ENCODE data around the gene EMD.
"Not testable (repeated sequence)": the region's sequence is repeated elsewhere in the genome, so short reads cannot be mapped to it uniquely, and the experiment has no call there.

Gene EMD

DNA sequence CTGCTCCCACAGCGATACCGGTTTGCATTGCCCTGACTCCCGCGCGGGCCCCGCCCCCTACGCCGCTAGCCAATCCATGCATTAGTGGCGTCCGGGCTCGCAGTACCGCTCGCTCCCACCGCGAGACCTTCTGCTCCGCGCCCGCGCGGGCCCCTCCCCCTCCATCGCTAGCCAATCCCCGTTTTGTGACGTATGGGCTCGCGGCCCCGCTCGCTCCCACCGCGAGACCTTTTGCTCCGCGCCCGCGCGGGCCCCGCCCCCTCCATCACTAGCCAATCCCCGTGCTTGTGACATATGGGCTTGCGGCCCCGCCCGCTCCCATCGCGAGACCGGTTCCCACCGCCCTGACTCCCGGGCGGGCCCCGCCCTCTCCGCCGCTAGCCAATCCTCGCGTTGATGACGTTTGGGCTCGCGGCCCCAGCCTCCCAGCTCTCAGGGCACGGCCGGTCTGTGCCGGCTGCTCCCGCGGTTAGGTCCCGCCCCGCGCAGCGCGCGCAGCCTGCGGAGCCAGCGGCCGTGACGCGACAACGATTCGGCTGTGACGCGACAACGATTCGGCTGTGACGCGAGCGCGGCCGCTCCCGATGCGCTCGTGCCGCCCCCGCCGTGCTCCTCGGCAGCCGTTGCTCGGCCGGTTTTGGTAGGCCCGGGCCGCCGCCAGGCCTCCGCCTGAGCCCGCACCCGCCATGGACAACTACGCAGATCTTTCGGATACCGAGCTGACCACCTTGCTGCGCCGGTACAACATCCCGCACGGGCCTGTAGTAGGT lies at the start of gene EMD:
EMD (plus strand) TSS at position 497 of the 770 bp plus-strand sequence; CDS start at position 687, 190 bp downstream.
- DNase-seq = peak; percentile 99

DNA sequence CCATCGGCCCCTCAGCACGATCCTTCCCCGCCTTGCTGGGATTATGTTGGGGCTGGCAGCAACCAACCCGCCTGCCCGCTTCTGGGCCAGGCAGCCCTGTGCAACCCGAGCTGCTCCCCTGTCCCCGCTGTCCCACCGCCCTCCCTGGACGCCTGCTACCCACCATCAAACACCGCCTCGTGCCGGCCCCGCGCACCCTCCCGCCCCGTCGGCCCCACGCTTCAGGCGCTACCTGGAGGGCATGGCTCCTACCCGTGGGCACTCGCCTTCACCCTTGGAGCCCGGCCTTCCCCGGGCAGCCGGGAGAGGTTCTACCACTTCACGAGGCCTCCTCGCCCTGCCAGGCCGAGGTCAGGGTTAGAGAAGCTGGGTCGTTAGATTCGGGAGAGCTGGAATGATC lies 46.5 kb upstream of the EMD start:
- no peak for DNase-seq

- no peak for DNase-seq
Measured at GRCh38 chrX:154333116-154333515, 46.0 kb upstream of the EMD start.

DNA sequence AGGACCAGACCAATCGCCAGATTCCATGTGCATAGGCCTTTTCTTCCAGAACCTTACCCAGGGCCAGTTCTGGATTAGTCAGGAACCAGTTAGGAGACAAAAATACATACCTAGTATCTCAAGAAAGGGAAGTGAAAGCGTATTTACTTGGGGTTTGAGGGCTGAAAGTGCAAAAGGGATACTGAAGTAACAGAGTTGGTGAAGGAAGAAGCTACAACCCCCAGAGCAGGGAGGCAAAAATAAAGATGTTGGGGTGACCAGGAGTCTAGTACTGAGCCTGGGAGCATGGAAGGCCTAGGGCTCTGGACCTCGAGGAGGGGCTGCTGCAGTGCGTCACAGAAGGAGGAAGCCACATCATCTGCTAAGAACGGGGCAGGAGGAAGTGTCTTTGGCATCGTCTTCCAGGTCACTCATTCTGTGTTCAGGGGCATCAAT lies 45.2 kb upstream of the EMD start:
- no peak for DNase-seq

DNA sequence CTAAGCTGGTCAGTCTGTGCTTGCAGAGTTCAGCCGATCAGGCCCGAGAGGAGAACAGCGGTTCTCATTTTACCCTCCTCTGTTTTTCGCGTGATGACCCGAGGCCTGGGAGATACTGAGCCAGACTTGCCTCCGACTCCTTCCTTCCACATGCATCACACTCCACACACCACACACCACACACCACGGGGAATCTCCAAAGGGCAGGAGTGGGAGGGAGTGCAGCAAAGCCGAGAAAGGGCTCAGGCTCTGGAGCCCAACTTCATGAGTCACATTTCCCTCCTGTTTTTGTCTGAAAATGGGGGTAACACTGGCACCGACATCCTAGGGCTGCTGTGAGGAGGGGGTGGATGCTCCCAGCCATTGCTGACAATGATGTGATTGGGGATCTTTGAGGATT lies 44.6 kb upstream of the EMD start:
- DNase-seq = no peak

DNA sequence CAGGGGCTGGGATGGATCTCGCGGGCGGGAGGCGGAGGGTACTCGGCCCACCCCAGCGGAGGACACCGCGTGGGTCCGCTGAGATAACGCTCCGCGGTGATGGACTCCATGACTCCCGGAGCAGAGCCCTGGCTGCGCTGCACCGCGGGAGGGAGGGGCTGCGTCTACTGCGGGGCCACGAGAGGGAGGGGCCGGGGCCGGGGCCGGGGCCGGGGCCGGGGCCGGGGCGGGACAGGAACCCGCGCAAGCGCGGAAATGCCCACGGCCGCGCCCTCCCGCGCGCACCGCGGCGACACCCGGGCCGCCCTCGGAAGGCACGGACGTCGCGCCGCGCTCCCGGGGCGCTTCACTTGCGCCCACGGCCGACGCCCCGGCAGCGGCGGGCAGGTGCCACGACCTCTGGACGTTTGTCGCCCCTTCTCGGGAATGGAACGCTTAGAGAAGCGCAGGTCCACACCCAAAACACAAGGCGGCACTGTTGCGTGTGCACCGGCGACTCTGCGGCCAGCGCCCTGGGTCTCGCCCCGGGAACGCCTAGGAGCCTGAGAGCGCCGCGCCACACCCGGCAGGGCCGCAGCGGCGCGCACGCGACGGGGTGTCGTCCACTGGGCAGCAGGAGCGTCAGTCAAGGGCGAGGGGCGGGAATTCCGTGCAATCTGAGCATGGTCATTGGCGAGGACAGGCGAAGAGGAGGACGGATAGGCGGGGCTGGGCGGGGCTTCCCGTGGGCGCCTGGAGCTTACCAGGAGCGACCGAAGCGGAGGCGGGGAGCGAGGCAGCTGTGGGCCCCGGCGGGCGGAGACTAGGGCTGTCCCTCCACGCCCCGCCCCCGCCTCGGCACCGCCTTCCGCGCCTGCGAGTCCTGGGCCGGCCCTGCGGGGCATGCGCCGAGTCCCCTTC lies 37.4 kb upstream of the EMD start:
- not testable (repeated sequence) for DNase-seq

DNA sequence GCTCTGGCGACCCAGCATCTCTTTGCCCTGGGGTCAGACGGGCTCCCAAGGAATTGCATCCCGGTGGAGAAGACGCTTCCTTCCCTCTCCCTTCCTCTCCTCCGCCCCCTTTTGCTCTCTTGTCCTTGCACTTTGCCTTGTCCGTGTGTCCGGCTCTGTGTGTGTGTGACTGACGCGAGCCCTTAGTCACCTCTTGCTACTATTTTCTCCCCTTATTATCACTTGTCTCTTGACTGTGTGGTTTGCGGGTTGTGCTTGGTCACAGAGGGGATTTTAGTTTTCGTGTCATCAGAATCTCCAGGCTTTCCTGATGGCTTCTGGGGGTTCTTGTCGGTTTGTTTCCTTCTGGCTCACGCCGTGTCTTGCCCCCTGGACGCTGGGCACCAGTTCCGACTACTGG lies 36.0 kb upstream of the EMD start:
- DNase-seq = not testable (repeated sequence)

GRCh38 chrX:154343620-154344019 lies 35.5 kb upstream of the EMD start:
- not testable (repeated sequence) for DNase-seq

DNA sequence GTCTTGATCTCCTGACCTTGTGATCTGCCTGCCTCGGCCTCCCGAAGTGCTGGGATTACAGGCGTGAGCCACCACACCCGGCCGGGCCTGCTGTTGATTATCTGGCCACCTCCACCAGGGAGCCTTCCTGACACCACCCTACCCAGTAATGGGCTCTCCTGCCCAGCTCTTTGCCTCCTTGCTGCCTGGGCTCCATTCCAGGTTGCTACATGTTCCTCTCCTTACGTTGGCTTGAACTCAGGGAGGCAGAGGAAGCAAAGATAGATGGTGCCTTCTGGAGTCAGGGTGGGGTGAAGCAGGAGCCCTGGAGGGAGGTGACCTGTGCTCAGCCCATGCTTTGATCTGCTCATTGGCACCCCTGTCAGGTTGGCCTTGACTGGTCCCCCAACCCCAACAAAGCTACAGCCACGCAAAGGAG lies 31.0 kb upstream of the EMD start:
- DNase-seq = no peak

GRCh38 chrX:154348646-154349358 lies 30.3 kb upstream of the EMD start:
- DNase-seq = no peak

DNA sequence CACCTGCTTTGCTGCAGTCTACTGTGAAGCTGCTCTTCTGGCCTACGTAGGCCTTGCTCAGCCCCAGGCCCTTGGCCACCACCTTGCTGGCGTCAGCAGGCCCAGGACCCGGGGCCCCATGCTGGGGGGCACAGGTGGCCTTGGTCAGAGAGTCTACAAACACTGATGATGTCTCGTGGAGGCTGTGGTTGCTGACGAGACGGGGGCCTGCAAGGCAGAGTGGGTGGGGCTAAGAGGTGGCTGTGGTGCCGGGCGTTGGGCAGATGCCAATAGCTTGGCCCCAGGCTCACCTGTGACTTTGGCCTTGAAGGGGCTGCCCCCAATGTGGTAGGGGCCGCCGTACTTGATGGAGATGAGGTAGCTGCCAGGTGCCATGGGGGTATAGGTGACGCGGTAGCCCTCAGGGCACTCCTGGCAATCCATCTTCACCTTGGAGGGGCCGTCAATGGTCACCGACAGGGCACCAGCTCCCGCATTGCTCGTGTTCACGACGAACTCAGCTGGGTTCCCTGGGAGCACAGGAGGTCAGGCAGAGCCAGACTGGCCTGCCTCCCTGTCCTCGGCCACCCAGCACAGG lies 29.6 kb upstream of the EMD start:
- DNase-seq = no peak

- no peak for DNase-seq
Measured at GRCh38 chrX:154349979-154350378, 29.1 kb upstream of the EMD start.

DNA sequence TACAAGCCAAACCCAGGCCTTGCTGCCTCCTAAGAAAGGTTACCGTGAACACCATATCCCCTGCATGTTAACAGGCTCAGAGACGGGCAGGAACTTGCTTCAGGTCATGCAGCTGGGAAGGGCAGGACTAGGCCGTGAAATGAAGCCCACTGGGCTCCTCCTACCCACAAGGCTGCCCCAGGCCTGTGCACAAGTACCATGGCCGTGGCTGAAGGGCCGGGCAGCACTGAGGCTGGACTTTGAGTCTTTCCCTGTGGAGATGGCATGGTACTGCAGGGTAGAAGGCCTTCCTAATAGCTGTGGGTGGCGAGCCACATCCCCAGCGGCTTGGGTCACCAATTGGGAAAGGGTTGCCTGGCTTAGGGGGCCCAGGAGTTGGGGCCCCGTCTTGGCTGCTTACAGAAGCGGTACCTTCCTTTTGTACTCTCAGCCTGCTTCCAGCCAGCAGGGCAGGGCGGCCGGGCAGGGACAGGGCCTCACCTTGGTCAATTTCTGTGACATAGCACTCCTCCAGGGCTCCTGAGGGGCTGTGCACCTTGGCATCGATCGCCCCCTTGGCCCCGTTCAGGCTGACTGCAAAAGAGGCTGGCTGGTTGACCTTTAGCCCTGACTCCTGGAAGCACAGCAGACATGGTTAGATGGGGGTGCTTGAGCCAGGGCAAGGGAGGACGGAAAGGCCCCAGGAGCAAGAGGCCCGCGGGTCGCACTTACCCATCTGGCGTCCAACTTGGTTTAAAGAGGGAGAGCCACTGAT lies 28.5 kb upstream of the EMD start:
- DNase-seq = no peak

DNA sequence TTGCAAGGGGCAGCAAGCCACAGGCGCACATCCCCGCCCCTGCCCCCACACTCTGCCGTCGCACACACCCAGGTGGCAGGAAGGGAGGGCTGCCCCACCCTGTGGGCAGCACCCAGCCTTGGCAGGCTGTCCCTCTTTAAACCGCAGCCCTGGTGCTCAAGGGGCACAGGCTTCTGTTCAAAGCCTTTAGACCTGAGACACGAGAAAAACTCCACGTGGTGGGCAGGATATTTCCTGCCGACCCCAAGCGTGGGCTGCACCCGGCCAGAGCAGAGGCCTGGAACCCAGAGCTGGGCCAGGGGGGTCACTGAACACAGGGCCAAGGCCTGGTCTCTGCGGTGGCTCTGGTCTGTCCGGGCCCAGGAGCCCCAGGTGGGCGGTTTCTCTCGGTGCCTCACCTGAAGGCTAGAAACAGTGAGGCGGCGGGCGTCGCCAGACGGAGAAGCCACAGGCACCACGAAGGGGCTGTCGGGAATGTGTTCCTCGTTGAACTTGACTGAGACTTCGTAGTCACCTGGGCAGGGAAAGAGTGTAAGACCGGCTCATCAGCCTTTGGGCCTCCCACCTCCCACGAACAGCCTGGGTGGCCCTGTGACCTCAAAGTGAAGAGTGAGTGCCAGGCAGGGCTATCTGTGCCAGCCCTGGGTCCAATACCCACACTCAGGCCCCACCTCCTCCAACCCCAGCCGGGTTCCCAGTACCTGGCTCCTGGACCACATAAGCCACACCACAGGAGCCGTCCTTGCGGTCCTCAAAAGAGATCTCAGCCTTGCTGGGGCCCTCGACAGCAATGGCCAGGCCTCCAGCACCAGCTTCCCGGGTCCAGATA lies 27.7 kb upstream of the EMD start:
- DNase-seq = no peak

DNA sequence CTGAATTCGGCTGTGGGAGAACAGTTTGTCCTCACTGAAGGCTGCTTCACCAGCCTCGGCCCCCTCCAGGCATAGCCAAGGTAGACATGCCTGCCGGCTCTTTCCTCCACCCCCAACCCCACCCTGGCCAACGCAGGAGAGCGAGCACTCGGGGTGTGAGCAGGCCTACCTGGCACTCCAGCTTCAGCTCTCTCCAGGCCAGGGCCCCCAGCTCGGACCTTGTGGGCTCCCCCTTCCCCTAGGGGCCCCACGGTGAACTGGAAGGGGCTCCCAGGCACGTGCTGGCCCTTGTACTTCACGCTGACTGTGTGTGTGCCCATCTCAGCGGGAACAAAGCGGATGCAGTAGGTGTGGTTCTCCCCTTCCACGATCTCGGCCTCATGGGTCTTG lies 27.1 kb upstream of the EMD start:
- DNase-seq = no peak

- no peak for DNase-seq
Measured at GRCh38 chrX:154352466-154352865, 26.6 kb upstream of the EMD start.

DNA sequence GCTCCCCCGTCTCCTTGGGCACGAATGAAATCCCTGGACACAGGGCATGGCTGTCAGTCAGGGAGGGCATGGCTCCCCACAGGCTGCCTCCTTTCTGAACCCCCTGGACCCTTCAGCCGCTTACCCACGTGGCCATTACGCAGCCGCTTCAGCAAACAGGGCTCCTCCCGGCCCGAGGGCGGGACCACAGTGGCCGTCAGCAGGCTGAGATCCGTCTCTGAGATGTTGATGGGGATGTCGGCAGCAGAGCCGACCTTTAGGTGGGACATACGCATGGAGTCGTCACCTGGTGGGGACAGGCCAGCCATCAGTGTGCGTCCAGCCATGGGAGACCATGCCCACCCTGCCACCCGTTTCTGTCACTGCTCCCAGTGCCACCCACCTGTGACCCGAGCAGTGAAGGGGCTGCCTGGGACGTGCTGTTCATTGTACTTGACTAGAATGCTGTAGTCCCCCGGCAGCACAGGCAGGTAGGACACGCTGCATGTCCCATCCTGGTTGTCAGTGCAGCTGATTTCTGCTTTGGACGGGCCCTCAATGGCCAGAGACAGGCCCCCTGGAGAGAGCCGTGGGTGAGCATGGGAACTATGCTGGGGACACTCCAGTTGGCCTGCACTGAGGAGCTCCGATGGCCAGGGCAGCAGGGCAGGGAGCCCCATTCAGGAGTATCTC lies 25.8 kb upstream of the EMD start:
- no peak for DNase-seq

GRCh38 chrX:154354013-154354412 lies 25.1 kb upstream of the EMD start:
- no peak for DNase-seq

DNA sequence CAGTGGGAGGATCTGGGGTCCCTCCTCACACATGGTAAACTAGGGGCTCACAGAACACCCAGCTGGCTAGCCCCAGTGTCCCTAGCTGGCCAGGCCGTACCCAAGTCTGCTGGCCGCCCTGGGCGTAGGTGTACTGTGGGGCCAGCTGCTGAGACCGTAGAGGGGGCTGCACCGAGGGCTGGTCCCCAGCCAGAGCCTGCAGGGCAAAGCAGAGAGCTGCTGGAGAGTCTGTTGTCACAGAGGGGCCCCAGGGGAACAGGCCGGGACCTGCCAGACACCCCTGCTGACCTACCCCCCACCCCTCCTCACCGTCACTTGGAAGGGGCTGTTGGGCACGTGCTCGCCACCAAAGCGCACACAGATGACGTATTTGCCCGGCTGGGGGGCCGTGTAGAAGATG lies 24.6 kb upstream of the EMD start:
- no peak for DNase-seq

DNA sequence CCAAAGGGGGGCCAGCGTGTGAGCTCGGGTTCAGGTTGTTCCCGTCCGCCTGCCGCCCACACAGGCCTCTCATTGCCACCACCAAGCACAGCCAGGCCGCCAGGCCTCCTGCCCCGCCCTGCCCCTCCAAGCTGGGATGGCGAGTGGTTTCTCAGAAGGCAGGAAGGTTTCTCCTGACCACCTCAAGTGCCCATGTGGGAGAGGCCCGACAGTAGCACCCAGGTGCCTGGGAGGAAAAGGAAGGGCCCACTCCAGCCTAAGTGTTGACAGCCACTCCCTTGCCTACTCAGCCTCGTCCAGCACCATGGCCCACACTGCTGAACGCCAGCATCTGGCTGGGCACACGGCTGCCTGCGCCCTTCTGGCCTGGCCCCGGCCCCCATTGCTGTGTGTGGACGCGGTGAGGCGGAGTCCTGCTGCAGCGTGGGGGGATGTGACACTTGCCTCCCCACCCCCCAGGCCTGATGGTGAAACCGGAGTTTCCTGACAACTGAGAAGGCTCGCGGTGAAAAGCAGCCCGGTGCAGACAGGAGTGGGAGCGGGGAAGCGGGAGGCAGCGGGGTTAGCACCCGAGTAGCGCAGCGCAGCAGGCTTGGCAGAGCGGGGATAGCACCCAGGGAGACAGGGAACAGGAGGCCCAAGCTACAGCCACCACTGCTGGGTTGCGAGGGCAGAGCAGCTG lies 23.9 kb upstream of the EMD start:
- no peak for DNase-seq
